NOMO-1 (cell line): ENCODE measurements around the gene PDZD4.

Experiments used
- DNase-seq, 2 experiments: peaks; one replicate each; lab custom pipeline; 2025; ENCODE audit not compliant: unreplicated experiment in 2 of 2; lab: John Stamatoyannopoulos, UW

The PDZD4 gene

DNA sequence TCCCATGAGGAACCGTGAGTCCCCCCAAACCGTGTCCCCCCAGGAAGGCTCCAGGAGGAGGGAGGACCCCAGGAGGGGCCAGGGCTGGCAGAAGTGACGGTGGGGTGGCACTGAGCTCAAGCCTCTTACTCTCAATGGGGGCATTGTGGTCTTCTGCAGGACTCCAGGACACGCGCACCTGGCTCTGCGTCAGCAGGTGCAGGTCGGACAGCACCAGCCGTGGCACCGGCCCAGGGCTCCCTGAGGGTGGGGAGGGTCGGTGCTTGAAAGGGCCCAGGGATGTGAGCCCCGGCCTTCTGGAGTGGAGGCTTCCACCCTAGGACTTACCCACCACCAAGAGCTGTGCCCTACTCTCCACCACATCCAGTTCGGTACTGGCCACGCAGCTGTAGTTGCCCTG is 37.3 kb upstream of the PDZD4 start:
- DNase-seq, result no peak

- no peak for DNase-seq
Observed at GRCh38 chrX:153867139-153867538, 36.8 kb upstream of the PDZD4 start.

GRCh38 chrX:153866302-153867019 is 36.1 kb upstream of the PDZD4 start:
- DNase-seq, result no peak

DNA sequence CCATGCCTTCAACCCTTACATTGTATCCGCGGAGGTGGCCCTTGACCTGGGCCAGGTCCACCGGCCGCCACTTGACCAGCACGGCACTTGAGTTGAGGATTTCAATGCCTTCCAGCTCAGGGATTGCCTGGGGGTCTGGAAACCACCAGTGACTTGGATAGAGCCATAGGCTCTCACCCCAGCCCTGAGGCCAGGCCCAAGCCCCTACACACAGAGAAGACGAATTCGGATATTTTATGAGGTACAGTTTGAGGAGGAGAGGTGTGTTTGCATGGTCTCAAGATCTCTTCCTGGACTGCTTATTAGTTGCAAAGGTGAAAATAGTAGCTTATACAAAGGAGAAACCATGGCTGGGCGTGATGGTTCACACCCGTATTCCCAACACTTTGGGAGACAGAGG is 35.3 kb upstream of the PDZD4 start:
- no peak for DNase-seq

GRCh38 chrX:153865321-153865580 is 34.9 kb upstream of the PDZD4 start:
- no peak for DNase-seq

- no peak for DNase-seq
Observed at GRCh38 chrX:153864561-153865320, 34.4 kb upstream of the PDZD4 start.

DNA sequence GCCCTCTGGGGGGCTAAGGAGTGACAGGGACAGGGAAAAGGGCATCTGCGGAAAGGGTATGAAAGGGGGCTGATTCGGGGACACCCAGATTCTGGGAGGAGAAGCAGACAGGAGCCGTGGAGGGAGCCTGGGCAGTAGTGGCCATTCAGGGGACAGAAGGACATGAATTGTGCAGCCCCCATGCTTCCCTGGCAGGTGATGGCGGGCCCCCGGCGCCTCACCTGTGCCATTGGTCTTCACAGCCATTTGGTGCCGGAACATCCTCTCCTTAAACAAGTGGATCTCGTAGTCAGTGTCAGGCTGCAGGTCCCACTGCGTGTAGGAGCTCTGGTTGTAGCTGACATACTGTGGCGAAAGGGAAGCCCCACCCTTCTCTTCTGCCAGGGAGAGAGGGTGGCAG is 33.8 kb upstream of the PDZD4 start:
- DNase-seq, result no peak

- no peak for DNase-seq
Observed at GRCh38 chrX:153863251-153863991, 33.1 kb upstream of the PDZD4 start.

DNA sequence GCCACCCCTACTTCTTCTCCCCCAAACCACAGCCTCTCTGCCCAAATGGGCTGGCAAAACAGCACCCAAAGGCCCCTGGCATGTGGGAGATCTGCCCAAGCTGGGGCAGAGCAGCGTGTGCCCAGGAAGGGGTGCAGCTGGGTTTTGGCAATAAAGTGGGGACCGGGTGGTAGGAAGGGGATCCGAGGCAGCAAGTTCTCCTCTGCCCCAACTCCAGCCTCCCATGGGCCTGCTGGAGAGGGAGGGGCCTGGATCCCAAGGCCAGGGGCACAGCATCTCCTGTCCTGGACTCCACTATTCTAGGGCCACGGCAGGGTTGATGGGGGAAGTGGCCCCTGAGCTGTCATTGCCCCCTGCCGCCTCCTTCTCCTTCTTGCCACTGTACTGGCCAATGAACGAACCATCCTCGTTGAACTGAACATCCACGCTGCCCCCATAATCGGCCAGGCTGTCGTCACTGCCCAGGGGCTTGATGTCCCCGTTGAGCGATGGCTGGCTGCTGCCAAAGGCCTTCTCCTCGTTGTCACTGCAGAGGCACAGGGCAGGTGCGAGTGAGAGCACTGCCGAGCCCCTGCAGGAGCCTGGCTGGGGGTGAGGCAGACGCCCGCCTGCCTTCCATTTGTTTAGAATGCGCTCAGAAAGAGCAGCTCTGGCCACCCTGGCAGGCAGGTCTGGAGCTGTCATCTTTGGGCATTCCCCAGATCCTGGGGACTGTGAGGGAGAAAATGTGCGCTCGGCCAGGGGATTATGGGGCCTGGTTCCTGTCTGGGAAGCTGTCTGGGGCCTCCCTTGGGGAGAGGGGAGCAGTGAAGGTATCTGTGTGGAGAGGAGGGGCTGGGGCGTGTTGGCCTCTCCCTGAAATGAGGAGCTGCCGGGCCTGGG is 32.3 kb upstream of the PDZD4 start:
- DNase-seq, result no peak

- no peak for DNase-seq
Observed at GRCh38 chrX:153861733-153862310, 31.5 kb upstream of the PDZD4 start.

DNA sequence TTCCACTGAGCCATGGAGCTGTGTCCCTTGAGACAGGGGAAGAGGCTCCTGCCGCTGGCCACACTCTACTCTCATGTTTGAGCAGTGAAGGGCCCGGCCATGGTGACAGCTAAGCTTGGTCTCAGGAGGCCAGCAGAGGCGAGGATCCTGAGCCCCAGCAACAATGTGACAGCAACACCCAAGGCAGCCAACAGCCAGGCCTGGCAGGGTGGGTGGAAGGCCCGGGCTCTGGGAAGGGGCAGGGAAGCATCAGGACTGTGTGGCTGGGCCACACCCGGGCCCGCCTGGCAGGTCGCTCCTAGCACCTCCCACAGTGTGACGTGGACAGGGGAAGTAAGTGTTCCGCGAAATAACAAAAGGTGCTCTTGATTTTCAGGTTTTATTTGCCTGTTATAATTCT is 30.8 kb upstream of the PDZD4 start:
- DNase-seq, result no peak

- DNase-seq, result no peak
Observed at GRCh38 chrX:153857348-153857903, 27.1 kb upstream of the PDZD4 start.

DNA sequence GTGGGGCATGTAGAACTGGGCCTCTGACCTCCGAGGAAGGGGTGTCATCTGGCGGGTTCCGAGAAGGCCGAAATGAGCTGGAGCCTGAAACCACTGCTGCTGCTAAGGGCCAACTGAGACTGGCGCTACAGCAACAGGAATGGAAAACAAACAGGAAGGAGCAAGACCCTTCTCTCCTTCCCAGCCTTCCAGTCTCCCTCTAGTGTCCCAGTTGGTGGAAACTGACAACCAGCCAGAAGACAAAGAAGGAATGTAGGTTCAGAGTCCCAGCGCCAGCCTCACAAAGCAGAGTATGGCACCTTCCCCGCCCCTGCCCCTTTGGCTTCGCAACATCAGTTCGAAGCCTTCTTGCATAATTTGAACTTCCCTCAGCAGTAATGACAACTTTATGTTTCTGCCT is 24.4 kb upstream of the PDZD4 start:
- DNase-seq, result no peak

GRCh38 chrX:153853902-153854267 is 23.5 kb upstream of the PDZD4 start:
- DNase-seq, result no peak

DNA sequence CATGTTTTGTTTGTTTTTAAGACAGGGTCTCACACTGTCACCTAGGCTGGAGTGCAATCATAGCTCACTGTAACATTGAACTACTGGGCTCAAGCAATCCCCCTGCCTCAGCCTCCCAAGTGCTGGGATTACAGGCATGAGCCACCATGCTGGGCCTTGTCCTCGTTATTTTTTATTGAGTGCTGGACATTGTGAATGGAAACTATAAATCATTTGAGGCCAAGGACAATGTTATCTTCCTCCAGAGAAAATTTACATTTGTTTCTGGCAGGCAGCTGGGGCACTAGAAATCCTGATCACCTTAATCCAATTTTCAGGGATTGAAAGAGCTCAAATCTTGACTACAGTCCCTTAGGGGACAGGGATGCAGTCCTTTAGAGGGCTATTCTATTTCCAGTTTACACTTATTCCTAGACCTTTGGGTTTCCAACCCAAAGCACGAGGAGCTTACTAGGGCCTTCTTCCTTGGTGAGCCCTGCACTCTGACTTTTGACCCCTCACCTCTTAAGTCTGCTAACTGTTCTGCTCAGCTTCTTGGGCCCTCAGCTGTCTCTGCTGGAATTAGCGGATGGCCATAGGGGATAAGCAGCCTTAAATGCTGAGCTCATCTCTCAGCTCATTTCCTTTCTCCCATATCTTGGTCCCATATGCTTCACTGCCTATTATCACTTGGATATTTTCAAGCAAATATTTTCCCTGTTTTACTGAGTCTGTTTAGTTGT is 23.0 kb upstream of the PDZD4 start:
- no peak for DNase-seq

- DNase-seq, result no peak
Observed at GRCh38 chrX:153851981-153852380, 21.6 kb upstream of the PDZD4 start.

- no peak for DNase-seq
Observed at GRCh38 chrX:153848325-153848724, 18.0 kb upstream of the PDZD4 start.

GRCh38 chrX:153845842-153846241 is 15.5 kb upstream of the PDZD4 start:
- DNase-seq, result no peak

GRCh38 chrX:153845195-153845594 is 14.9 kb upstream of the PDZD4 start:
- DNase-seq, result no peak
